MCF 10A (cell line): Measurements from ENCODE around the gene RPL37A. TPM values are rescaled to one million over a fixed set of nuclear protein-coding genes. Genes with fewer than 3 reads are reported as not detected.

Experiments used
- Bru-seq: library from RNA; stranded (reverse); fragments of 400-500 nt; gene quantifications from one replicate; lab custom pipeline; 2021; lab: Mats Ljungman, UMichigan
- BruChase-seq, 2 experiments: library from RNA; stranded (reverse); fragments of 400-500 nt; gene quantifications; one replicate each; lab custom pipeline; 2021; lab: Mats Ljungman, UMichigan
- BruUV-seq: library from RNA; stranded (reverse); fragments of 400-500 nt; replicated peaks from 2 replicates; lab custom pipeline; 2021; lab: Mats Ljungman, UMichigan
- CTCF ChIA-PET: fragments of 300-600 bp; sonication (Branson Sonifier 250); formaldehyde crosslinking; extraction: SDS; loops from one replicate; lab custom pipeline; 2021; ENCODE audit warnings: antibody characterized with exemption, inconsistent platforms; lab: Yijun Ruan, JAX
- POLR2A ChIA-PET: fragments of 300-600, 350-650 bp; sonication (Branson Sonifier 250); formaldehyde crosslinking; extraction: SDS; loops from one replicate; lab custom pipeline; 2020; ENCODE audit warnings: antibody characterized with exemption, inconsistent platforms; lab: Yijun Ruan, JAX
- DNase-seq: peaks from one replicate; pipeline ENCODE4 v3.0.0-alpha.2; 2018; ENCODE audit not compliant: unreplicated experiment
- H3K27ac Mint-ChIP-seq: one replicate; pipeline ENCODE4 v1.8.0; 2022; ENCODE audit warnings: mild to moderate bottlenecking, low read depth, mixed read lengths; ENCODE audit not compliant: unreplicated experiment
- H3K27me3 Mint-ChIP-seq: one replicate; pipeline ENCODE4 v1.8.0; 2022; ENCODE audit warnings: mixed read lengths; ENCODE audit not compliant: insufficient read depth, unreplicated experiment
- H3K36me3 Mint-ChIP-seq: one replicate; pipeline ENCODE4 v1.8.0; 2022; ENCODE audit warnings: mild to moderate bottlenecking, moderate library complexity, mixed read lengths; ENCODE audit not compliant: insufficient read depth, unreplicated experiment
- H3K4me1 Mint-ChIP-seq: one replicate; pipeline ENCODE4 v1.8.0; 2022; ENCODE audit warnings: mixed read lengths; ENCODE audit not compliant: insufficient read depth, unreplicated experiment
- H3K4me3 Mint-ChIP-seq: one replicate; pipeline ENCODE4 v1.8.0; 2022; ENCODE audit warnings: mild to moderate bottlenecking, moderate library complexity, mixed read lengths; ENCODE audit not compliant: unreplicated experiment
- H3K9me3 Mint-ChIP-seq: one replicate; pipeline ENCODE4 v1.8.0; 2022; ENCODE audit warnings: mixed read lengths; ENCODE audit not compliant: unreplicated experiment
- intact Hi-C: fragments of 100-400 bp; cut with micrococcal nuclease; formaldehyde crosslinking; loops from 2 replicates; pipeline ENCODE4 v1.14.1; 2022
- long read RNA-seq: library from polyadenylated mRNA; stranded (forward); transcript quantifications from one replicate; pipeline ENCODE4 v2.0.0, GENCODE V29; 2022
- total RNA-seq: library from RNA; stranded (reverse); gene quantifications from 2 replicates; pipeline ENCODE4 v1.2.3, GENCODE V29; 2022
- TF ChIP-seq, protein P1 (sequence below): fragments of 200-600 bp; IDR thresholded peaks from one replicate; pipeline ENCODE4 v1.8.0; 2022; ENCODE audit warnings: antibody characterized with exemption, mild to moderate bottlenecking; ENCODE audit not compliant: unreplicated experiment

The RPL37A gene
- 4,349 and 4,745 TPM in 2 replicates for total RNA-seq
- Bru-seq, nascent RNA = percentile 91 among the genes with signal in this experiment
- percentile 96 among the genes with signal in this experiment for BruChase-seq, experiment 1, labeled RNA remaining after a 6-hour chase
- percentile 95 among the genes with signal in this experiment for BruChase-seq, experiment 2, labeled RNA remaining after a 2-hour chase
- long read RNA-seq, transcript RPL37A-201 (3 exons, 742 nt) = minor isoform, 88 of 983 reads
- long read RNA-seq, transcript RPL37A-210 (4 exons, 3,647 nt) = major isoform, 852 of 983 reads
- long read RNA-seq, transcript RPL37A-209 (3 exons, 1,701 nt) = minor isoform, 6 of 983 reads
- long read RNA-seq, partial matches to known transcripts = 19 of 983 reads
- long read RNA-seq, other reads (novel, unspliced or antisense) = 15 of 983 reads

DNA sequence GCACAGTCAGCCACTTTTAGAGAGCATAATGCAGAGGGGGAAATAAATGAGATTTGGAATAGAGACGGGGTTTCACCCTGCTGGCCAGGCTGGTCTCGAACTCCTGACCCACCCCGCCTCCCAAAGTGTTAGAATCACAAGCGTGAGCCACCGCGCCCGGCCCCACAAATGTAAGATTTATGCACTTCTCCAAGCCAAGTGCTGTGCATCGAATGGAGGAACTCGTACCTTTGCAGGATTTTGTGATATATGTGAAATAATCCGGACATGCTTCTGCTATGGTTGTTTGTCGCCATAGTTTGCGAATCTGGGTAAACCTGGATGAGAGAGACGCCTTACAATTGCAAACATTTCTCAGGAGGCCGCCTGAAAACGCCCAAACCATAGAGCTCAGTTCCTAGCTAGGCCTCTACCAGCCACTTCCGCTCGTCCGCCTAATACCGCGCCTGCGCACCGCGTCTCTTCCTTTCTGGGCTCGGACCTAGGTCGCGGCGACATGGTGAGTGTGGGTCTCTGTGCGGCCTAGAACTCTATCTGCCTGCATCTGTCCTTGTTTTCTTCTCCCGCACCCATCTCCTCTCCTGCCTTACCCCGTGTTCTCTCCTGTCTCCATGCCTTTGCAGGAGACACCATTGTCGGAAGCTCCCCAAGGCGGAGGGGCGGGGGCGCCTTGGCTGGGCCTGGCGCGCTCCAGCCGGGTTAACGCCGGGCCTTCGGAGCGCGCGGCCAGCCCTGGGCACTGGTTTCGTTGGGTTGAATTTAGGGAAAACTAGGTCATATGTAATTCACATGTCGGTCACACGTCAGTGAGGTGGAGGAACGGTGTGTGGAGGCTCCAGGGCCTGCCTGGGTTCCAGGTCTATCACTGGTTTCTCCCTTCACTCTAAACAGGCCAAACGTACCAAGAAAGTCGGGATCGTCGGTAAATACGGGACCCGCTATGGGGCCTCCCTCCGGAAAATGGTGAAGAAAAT lies at the start of gene RPL37A:
Gene RPL37A (plus strand): TSS at position 466 of the 974 bp plus-strand sequence. CDS start 31 bp downstream, at position 497.
- H3K9me3 Mint-ChIP-seq = no peaks in the 10 kb centered on the region
- H3K27me3 Mint-ChIP-seq = no peaks in the 10 kb centered on the region
- TSS peak; percentile 57 for BruUV-seq
- TF ChIP-seq, protein P1, sequence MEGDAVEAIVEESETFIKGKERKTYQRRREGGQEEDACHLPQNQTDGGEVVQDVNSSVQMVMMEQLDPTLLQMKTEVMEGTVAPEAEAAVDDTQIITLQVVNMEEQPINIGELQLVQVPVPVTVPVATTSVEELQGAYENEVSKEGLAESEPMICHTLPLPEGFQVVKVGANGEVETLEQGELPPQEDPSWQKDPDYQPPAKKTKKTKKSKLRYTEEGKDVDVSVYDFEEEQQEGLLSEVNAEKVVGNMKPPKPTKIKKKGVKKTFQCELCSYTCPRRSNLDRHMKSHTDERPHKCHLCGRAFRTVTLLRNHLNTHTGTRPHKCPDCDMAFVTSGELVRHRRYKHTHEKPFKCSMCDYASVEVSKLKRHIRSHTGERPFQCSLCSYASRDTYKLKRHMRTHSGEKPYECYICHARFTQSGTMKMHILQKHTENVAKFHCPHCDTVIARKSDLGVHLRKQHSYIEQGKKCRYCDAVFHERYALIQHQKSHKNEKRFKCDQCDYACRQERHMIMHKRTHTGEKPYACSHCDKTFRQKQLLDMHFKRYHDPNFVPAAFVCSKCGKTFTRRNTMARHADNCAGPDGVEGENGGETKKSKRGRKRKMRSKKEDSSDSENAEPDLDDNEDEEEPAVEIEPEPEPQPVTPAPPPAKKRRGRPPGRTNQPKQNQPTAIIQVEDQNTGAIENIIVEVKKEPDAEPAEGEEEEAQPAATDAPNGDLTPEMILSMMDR = no peak
- POLR2A ChIA-PET = interaction anchor here (0.6 to 2.5 kb wide), 26 partner anchors 9 to 389 kb away, joined by 3 to 17 read pairs (median 4); partner anchors contain the start of genes SMARCAL1 and XRCC5
- peak within 1 kb of the TSS; percentile 97 for H3K4me3 Mint-ChIP-seq
- intact Hi-C loops = loop anchor here (10.0 kb wide), 3 partner anchors 84 to 384 kb away; partner anchors contain the start of gene SMARCAL1
- CTCF ChIA-PET = interaction anchor here (0.7 to 3.2 kb wide), 4 partner anchors 13 to 1434 kb away, joined by 3 to 14 read pairs (median 4); no protein-coding TSS in a partner anchor
- peaks cover 55% of the 10 kb centered on the region for H3K36me3 Mint-ChIP-seq
- DNase-seq = peak; percentile 97
- H3K27ac Mint-ChIP-seq = peak within 1 kb of the TSS; percentile 99
- H3K4me1 Mint-ChIP-seq = peaks cover 28% of the 10 kb centered on the region

DNA sequence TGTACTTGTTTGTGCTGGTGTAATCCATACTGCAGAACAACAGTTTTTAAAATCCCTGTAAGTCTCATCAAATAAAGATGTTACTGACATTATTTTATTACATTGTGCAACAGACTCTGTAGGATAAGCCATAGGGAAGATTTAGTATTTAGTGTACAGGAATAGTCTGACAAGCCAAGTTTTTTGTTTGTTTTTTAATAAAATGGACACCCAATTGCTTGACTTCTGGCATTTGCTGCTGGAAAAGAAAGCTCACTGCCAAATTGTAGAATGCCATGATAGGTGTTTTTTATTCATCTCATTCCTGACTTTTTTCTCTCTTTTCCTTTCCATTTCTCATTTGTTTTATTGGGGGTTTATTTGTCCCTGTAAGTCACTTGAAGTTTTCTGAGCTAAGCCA lies 48.3 kb upstream of the RPL37A start:
- ChIA-PET POLR2A (no interaction called here), CTCF (no interaction called here)
- Mint-ChIP-seq H3K36me3 (peaks cover 97% of the 10 kb centered on the region), H3K4me1 (no peaks in the 10 kb centered on the region), H3K27ac (no peak overlapping the region), H3K27me3 (no peaks in the 10 kb centered on the region), H3K4me3 (no peak overlapping the region), H3K9me3 (no peaks in the 10 kb centered on the region)
- TF ChIP-seq, protein P1 = no peak
- BruUV-seq = no TSS peak
- intact Hi-C loops = no loop called here
- no peak for DNase-seq

DNA sequence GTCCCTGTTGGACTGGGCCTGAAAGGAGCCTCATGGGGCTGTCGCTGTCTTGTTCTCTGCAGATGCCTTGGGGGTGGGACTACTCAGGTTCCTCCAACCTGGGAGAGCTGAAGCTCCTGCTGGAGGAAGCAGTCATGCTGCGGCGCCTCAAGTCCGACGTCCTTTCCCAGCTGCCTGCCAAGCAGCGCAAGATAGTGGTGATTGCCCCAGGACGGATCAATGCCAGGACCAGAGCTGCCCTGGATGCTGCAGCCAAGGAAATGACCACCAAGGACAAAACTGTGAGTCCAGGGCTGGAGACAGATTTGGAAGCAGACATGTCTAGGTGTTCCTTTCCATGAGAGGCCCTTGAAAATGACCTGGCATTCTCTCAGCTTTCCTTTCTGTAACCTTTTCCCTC lies 47.9 kb upstream of the RPL37A start:
- TF ChIP-seq, protein P1 = no peak
- Mint-ChIP-seq H3K9me3 (no peaks in the 10 kb centered on the region), H3K4me1 (no peaks in the 10 kb centered on the region), H3K4me3 (no peak overlapping the region), H3K36me3 (peaks cover 96% of the 10 kb centered on the region), H3K27me3 (no peaks in the 10 kb centered on the region), H3K27ac (no peak overlapping the region)
- POLR2A ChIA-PET = no interaction called here
- intact Hi-C loops = no loop called here
- BruUV-seq = no TSS peak
- CTCF ChIA-PET = interaction anchor here (0.6 kb wide), 1 partner anchor 42 kb away, joined by 3 read pairs; no protein-coding TSS in a partner anchor
- DNase-seq = no peak
